PFSK-1 (cell line): ENCODE measurements around the gene ZFP62.

Experiments
- FOXP2 ChIP-seq: optimal IDR thresholded peaks from 2 replicates; pipeline ENCODE3; 2011; ENCODE audit warnings: borderline replicate concordance, control low read depth, inconsistent platforms; ENCODE audit not compliant: insufficient read depth; ENCODE audit errors: extremely low read length, extremely low read depth
- POLR2AphosphoS5 ChIP-seq: IDR thresholded peaks from 2 replicates; pipeline ENCODE4 v1.6.1; 2012; ENCODE audit warnings: low read depth, mild to moderate bottlenecking, control low read depth, low read length, moderate library complexity
- SIN3A ChIP-seq: IDR thresholded peaks from 2 replicates; pipeline ENCODE4 v1.6.1; 2012; ENCODE audit warnings: mild to moderate bottlenecking, low read length, moderate library complexity, borderline replicate concordance; ENCODE audit not compliant: insufficient read depth
- TAF1 ChIP-seq: IDR thresholded peaks from 2 replicates; pipeline ENCODE4 v1.6.1; 2012; ENCODE audit warnings: low read length, control low read depth, borderline replicate concordance; ENCODE audit not compliant: insufficient read depth
- TF ChIP-seq, protein P1 (sequence below), 2 experiments: IDR thresholded peaks; 2 replicates each; pipeline versions ENCODE4 v1.6.1 to v1.8.0; 2011 to 2012; ENCODE audit warnings: low read depth in 2 of 2, low read length in 2 of 2, control low read depth in 1 of 2, inconsistent platforms in 1 of 2, mild to moderate bottlenecking in 1 of 2, moderate library complexity in 1 of 2; ENCODE audit not compliant: insufficient read depth in 1 of 2

The ZFP62 gene

DNA sequence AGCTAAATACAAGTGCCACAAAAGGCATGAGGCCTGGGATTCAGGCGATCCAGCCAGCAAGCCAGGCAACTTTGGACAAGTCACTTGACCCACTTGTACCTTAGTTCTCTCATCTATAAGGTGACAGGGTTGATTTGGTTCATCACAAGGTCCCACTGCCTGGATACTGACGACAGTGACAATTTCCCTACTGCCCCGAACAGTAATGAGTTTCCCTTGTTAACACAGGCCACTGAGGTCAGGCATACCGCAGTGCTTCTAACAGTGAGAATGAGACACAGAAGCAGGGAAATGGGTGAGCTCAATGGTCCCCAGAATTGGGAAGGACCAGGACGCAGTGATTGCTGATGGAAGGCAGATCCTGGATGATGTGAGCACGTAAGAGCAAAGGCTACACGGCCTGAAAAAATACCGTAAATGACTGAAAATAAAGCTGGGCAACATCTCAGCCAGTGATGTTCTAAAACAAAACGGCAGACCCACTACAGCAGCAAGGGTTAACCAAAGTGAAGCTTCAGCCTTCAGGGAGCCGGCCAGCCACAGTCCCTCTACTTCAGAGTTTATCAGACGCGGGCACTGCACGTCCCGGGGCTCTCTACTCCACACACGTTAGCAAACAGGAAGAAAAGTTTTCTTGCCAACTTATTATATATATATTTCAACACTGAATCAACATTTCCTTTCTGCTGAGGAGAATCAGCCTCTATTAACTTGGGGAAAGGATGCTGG lies 59.3 kb downstream of the ZFP62 start:
- TF ChIP-seq TAF1 (peak; percentile 3; the same call in 1 of the 2 replicates), SIN3A (no peak)

DNA sequence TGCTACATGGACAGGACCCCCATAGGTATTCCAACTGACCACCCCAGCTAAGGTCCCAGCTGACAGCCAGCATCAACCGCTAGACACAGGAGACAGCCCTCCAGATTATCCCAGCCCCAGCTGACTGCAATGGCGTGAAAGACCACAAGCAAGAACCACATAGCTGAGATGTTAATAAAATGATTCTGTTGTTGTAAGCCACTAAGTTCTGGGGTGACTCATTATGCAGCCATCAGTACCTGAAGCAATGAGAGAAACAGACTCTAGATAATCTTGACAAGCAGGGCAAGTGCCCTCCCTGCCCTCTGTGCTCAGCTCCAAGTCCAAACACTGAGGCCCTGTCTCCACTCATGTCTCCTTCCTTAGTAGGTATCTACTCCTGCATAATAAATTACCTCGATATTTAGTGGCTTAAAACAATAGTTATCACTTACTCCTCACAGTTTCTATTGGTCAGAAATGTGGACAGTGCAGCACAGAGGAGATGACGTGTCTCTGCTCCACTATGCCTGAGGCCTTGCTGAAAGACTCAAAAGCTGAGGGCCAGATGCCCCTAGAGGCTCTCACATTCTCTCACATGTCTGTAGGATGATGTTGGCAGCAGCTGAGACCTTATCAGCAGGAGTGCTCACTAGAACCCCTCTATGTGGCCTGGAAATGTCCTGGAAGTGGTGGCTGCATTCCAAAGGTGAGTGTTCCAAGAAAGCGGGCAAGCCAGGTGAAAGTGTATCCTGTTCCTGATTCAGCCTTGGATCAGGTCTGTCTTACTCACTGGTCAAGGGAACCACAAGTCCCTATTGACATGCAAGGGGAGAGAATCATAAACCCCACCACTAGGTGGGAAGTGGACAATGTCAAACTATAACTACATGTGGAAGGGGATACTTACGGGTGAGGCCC lies 60.9 kb downstream of the ZFP62 start:
- TF ChIP-seq SIN3A = no peak
- TF ChIP-seq TAF1 = no peak

DNA sequence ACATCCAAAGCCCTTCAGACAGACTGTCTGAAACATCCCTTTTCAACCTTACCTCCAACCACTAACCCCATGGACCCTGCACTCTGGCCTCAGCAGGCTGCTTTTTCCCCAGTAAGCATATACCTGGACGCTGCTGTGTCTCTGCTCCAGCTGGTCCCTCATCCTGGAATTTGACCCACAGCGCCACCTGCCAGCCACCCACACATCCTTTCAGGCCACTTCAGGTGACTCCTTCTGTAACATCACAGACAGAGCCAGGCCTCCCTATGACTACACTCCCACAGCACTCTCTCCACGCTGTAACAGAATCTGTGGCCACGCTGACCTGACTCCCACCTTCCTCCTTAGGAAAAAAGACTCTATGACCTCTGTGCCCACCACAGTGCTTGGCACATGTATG lies 61.9 kb downstream of the ZFP62 start:
- TF ChIP-seq, protein P1, sequence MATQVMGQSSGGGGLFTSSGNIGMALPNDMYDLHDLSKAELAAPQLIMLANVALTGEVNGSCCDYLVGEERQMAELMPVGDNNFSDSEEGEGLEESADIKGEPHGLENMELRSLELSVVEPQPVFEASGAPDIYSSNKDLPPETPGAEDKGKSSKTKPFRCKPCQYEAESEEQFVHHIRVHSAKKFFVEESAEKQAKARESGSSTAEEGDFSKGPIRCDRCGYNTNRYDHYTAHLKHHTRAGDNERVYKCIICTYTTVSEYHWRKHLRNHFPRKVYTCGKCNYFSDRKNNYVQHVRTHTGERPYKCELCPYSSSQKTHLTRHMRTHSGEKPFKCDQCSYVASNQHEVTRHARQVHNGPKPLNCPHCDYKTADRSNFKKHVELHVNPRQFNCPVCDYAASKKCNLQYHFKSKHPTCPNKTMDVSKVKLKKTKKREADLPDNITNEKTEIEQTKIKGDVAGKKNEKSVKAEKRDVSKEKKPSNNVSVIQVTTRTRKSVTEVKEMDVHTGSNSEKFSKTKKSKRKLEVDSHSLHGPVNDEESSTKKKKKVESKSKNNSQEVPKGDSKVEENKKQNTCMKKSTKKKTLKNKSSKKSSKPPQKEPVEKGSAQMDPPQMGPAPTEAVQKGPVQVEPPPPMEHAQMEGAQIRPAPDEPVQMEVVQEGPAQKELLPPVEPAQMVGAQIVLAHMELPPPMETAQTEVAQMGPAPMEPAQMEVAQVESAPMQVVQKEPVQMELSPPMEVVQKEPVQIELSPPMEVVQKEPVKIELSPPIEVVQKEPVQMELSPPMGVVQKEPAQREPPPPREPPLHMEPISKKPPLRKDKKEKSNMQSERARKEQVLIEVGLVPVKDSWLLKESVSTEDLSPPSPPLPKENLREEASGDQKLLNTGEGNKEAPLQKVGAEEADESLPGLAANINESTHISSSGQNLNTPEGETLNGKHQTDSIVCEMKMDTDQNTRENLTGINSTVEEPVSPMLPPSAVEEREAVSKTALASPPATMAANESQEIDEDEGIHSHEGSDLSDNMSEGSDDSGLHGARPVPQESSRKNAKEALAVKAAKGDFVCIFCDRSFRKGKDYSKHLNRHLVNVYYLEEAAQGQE (IDR thresholded peaks at IDR 0.05; ENCODE audit: insufficient read depth in 1 of 2, low read depth in 2 of 2, low read length in 2 of 2) = no peak
- TF ChIP-seq POLR2AphosphoS5 (no peak), TAF1 (no peak), SIN3A (no peak), FOXP2 (no peak)

DNA sequence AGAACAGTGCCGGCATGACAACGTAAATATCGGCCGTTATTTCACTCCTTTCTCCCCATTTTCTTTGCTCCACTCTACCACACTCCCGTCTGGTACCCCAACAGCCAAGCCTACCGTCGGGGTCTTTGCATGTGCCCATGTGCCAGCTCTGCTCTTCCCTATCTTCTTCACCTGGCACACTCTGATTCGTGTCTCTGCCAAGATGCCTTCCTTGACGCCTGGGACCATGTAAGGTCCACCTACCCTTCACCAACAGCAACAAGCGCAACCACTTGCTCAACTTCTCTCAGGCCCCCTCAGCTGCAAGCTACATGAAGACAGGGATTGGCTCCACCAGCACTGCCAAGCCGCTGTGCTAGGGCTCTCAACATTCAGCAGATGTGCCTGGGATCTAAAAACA lies 62.9 kb downstream of the ZFP62 start:
- no peak for TF ChIP-seq POLR2AphosphoS5
- TF ChIP-seq, protein P1 (IDR thresholded peaks at IDR 0.05; ENCODE audit: insufficient read depth in 1 of 2, low read depth in 2 of 2, low read length in 2 of 2) = no peak
- no peak for TF ChIP-seq FOXP2
- TF ChIP-seq SIN3A = no peak
- TF ChIP-seq TAF1 = no peak
